CD4-positive, alpha-beta T cell treated with Interleukin-15 for 4 hours (primary cell): ENCODE data around the gene NUBPL.
"Not testable (repeated sequence)": the region's sequence is repeated elsewhere in the genome, so short reads cannot be mapped to it uniquely, and the experiment has no call there.

Source experiments
- DNase-seq: peaks from one replicate; pipeline ENCODE4 v3.0.0-alpha.2; 2020; ENCODE audit warnings: low spot score

Gene NUBPL

GRCh38 chr14:31813724-31814490 is 252.7 kb downstream of the NUBPL start:
- DNase-seq: not testable (repeated sequence)

DNA sequence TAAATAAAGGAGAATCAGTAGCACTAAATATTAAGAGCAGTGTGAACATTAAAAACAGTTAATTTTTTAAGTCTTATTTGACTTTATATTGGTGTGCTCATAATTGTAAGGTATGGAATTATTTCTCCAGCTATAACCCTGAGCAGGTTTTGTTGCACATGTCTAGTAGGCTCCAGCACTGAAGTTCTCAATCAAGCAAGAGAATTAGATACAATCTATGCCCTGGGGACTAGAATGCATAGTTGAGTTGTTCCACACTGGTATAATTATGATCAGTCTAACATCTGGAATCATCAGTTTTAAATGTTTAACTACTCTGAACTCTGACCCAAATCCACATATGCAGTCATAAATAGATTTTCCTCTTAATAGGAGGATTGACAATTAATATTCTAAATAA is 258.1 kb downstream of the NUBPL start:
- no peak for DNase-seq

DNA sequence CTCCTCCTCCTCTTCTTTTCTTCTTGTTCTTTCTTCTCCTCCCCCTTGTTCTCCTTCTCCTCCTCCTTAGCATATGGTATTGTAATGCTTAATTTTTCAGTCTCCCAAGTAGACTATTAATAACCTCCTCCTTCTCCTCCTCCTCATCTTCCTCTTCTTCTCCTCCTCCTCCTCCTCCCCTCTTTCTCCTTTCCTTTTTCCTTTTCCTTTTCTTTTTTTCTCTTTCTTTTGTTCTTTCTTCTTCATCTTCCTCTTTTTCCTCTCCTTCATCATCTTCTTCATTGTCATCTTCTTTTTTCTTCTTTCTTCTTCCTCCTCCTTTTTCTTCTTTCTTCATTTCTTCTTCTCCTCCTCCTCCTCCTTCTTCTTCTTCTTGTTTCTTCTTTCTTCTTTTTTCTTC is 264.3 kb downstream of the NUBPL start:
- no peak for DNase-seq

DNA sequence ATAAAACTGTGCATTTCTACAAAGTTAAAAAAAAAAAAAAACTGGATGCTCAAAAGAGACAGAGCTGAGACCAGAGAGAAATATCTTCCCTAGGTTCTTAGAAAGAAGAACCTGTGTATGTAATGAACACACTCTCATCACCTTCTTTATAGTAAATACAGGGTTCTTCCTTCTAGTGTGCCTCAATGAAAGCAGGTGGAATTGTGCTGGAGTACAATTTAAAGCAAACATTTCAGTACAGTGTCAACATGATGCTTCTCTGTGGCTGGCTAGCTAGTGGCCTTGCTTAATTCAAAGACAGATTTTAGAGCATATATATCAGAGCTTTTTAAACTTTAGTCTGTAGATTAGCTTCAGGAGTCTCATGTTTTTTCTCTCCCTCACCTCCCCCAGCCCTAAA is 266.1 kb downstream of the NUBPL start:
- no peak for DNase-seq

GRCh38 chr14:31828946-31829868 is 268.0 kb downstream of the NUBPL start:
- no peak for DNase-seq

DNA sequence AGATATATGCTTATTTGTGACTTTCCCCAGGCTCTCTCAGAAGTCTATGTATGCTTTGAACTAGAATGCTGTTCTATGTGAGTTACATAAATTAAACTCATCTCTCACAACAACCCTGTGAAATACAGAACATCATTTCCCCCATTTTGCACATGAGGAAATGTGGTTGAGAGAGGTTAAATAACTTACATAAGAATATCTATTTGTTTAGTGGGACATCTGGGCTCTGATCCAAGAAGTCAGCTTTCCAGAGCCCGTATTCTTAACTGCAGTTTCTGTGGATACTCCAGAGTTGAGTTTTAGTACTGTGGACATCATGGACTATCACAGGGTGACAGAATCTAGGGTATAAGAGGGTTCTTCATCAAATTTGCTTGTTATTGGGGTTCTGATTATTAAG is 273.4 kb downstream of the NUBPL start:
- DNase-seq: no peak

DNA sequence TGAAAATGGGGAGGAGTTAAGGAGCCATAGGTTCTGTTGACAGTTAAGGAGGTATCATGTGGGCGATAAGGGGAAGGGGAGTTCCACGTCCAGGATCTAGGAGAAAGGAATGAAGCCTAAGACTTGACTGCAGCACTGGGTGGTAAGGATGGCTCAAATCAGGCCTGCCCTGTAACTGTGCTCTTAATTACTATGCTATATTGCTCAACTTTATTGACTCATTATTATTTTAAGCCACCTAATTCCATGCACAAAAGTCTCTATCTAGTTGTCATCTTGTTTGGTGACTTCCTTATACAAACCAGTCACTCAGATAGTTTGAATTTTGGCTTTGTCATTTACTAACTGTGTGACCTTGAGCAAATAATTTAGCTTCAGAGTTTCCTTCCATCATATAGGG is 273.8 kb downstream of the NUBPL start:
- DNase-seq: no peak

- no peak for DNase-seq
Measured at GRCh38 chr14:31837031-31837430, 275.8 kb downstream of the NUBPL start.

DNA sequence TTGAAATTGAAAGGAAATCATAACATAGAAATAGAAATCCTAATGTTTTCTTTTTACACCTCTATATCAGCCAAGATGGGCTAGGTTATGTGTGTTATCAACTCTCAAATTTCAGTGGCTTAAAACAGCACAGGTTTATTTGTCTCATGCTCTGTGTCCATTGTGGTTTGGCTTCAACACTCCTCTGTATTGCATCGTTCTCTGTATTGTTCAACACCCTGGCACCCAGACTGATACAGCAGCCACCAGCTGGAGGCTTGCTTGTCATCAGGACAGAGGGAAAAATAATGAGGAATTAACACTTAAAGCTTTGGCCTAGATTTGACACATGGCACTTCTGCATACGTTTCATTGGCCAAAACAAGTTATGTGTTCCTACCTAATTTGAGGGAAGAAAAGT is 281.7 kb downstream of the NUBPL start:
- no peak for DNase-seq

- DNase-seq: no peak
Measured at GRCh38 chr14:31843361-31844091, 282.3 kb downstream of the NUBPL start.

DNA sequence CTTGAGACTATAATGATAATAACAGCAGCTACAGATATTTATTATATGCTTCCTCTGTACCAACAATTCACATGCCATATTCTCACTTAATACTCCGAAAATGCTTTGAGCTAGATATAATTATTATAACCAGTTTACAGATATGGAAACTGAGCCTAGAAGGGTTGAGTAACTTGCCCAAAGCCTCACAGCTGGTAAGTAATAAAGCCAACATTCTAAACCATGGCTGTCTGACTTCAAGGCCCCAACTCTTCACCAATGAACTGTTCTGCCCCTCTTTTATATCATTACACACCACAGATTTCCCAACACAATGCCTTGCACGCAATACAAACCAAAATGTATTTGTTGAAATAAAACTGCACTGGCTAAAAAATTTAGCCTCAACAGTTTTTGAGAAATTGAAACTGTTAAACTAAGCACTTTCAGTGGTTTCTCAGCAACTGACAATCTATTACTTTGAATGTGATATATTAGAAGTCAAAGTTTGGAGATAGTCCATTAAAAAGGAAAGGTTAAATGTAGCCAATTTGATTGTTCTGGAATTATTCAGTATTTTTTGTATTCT is 293.4 kb downstream of the NUBPL start:
- DNase-seq: no peak

GRCh38 chr14:31855262-31855661 is 294.1 kb downstream of the NUBPL start:
- no peak for DNase-seq

- DNase-seq: not testable (repeated sequence)
Measured at GRCh38 chr14:31856003-31856402, 294.8 kb downstream of the NUBPL start.

- DNase-seq: no peak
Measured at GRCh38 chr14:31858868-31859267, 297.7 kb downstream of the NUBPL start.

DNA sequence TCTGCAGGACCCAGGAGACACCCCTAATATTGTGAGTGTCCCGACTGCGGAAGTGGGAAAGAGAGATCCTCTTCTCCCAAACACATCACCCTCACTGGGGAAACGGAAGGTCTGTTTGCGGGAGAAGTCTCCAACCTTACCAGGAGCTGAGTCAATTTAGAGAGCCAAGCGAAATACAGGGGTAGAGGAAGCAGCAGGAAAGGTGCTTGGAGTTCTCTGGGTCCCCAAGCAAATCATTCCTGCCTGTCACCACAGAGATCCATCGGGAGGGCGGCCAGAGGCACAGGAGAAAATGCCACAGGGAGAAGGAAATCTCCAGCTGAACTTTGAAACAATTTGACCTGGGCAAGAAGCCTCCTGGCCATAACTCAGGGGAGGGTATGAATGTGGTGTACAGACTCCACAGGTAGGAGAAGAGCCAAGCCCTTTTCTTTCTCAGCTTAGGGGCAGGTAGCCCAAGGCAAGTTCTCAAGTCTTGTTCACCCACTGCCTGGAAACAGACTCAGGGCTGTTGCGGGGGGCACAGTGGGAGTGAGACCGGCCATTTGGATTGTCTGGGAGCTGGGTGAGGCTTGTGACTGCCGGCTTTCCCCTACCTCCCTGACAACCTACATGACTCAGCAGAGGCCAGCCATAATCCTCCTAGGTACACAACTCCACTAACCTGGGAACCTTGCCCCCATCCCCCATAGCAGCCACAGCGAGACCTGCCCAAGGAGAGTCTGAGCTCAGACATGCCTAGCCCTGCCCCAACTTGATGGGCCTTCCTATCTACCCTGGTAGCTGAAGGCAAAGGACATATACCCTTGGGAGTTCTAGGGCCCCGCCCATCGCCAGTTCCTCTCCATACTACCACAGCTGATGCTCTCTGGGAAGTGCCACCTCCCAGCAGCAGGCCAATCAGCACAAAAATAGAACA is 304.0 kb downstream of the NUBPL start:
- DNase-seq: no peak

DNA sequence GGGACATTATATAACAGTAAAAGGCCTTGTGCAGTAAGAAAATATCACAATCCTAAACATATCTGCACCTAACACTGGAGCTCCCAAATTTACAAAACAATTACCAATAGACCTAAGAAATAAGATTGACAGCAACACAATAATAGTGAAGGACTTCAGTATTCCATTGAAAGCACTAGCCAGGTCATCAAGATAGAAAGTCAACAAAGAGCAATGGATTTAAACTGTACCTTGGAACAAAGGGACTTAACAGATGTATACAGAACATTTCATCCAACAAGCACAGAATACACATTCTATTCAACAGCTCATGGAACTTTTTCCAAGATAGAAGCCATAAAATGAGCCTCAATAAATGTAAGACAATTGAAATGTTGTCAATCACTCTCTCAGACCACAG is 306.4 kb downstream of the NUBPL start:
- no peak for DNase-seq

GRCh38 chr14:31868096-31868495 is 306.9 kb downstream of the NUBPL start:
- not testable (repeated sequence) for DNase-seq

GRCh38 chr14:31876741-31877140 is 315.5 kb downstream of the NUBPL start:
- DNase-seq: no peak

GRCh38 chr14:31877255-31877798 is 316.1 kb downstream of the NUBPL start:
- no peak for DNase-seq

DNA sequence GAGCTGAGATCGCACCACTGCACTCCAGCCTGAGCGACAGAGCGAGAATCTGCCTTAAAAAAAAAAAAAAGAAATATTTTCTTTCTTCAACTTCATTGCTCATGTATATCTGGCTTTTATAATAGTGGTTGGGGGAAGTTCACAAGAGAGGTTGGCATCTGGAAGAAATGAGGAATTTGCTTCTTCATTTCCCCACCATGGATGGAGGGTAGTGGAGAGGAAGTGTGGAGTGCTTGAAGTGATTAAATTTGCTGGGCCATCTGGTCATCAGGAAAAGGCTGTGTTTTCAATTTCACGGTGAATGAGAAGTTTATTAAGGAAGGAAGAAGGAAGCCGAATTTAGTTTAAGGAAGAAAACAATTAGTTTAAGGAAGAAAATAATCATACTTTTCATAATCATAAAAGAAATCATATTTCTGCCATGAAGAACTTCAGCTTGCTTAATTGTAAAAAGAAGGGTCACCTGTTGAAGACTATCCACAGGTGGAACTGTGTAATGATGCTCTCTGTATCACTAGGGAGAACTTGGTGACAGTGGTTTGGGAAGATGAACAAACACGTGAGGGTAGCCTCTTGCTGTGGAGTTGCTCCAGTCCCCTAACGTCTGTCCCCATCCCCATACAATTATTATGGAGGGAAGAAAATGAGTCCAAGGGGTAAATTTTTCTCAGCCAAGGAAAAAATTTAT is 318.6 kb downstream of the NUBPL start:
- no peak for DNase-seq
